SK-N-MC (cell line): ENCODE results near the gene CXCR3.

Experiments used
- EZH2 ChIP-seq: fragments of 200-600 bp; sonication (generic); IDR thresholded peaks from one replicate; pipeline ENCODE4 v1.6.1; 2017; ENCODE audit warnings: antibody characterized with exemption
- POLR2AphosphoS5 ChIP-seq: IDR thresholded peaks from 2 replicates; pipeline ENCODE4 v1.6.1; 2012; ENCODE audit warnings: mild to moderate bottlenecking, low read depth, low read length, borderline replicate concordance

- no peak for TF ChIP-seq EZH2
- TF ChIP-seq POLR2AphosphoS5: no peak
Measured at GRCh38 chrX:71579136-71579989, 38.9 kb downstream of the CXCR3 start.
